ENCODE measurements around the gene ADAM30.

The ADAM30 gene

GRCh38 chr1:119896303-119896702 lies at the start of gene ADAM30:
Gene ADAM30, minus strand, starts transcription at chr1:119896515. Its CDS starts 179 bp downstream, at chr1:119896336.
- no peak for DNase-seq (ENCODE audit: low spot score)

- DNase-seq (ENCODE audit: low spot score): no peak
Observed at GRCh38 chr1:119943216-119943615, 46.9 kb upstream of the ADAM30 start.

GRCh38 chr1:119941392-119941791 lies 45.1 kb upstream of the ADAM30 start:
- no peak for DNase-seq (ENCODE audit: low spot score)

GRCh38 chr1:119940697-119941096 lies 44.4 kb upstream of the ADAM30 start:
- no peak for DNase-seq (ENCODE audit: low spot score)

- DNase-seq (ENCODE audit: low spot score): no peak
Observed at GRCh38 chr1:119937198-119937597, 40.9 kb upstream of the ADAM30 start.

- DNase-seq (ENCODE audit: low spot score): no peak
Observed at GRCh38 chr1:119935915-119936314, 39.6 kb upstream of the ADAM30 start.

- DNase-seq (ENCODE audit: low spot score): no peak
Observed at GRCh38 chr1:119935373-119935772, 39.1 kb upstream of the ADAM30 start.

- no peak for DNase-seq (ENCODE audit: low spot score)
Observed at GRCh38 chr1:119933397-119933796, 37.1 kb upstream of the ADAM30 start.

- DNase-seq (ENCODE audit: low spot score): no peak
Observed at GRCh38 chr1:119929643-119930315, 33.5 kb upstream of the ADAM30 start.

GRCh38 chr1:119926553-119926952 lies 30.2 kb upstream of the ADAM30 start:
- DNase-seq (ENCODE audit: low spot score): no peak

GRCh38 chr1:119924948-119925898 lies 28.9 kb upstream of the ADAM30 start:
- no peak for DNase-seq (ENCODE audit: low spot score)

GRCh38 chr1:119920104-119920968 lies 24.0 kb upstream of the ADAM30 start:
- DNase-seq (ENCODE audit: low spot score): no peak

- no peak for DNase-seq (ENCODE audit: low spot score)
Observed at GRCh38 chr1:119919241-119919640, 22.9 kb upstream of the ADAM30 start.

- DNase-seq (ENCODE audit: low spot score): no peak
Observed at GRCh38 chr1:119918301-119918700, 22.0 kb upstream of the ADAM30 start.

- no peak for DNase-seq (ENCODE audit: low spot score)
Observed at GRCh38 chr1:119917304-119918055, 21.2 kb upstream of the ADAM30 start.

- DNase-seq (ENCODE audit: low spot score): no peak
Observed at GRCh38 chr1:119915517-119915916, 19.2 kb upstream of the ADAM30 start.

- no peak for DNase-seq (ENCODE audit: low spot score)
Observed at GRCh38 chr1:119914071-119914470, 17.8 kb upstream of the ADAM30 start.

GRCh38 chr1:119912963-119913362 lies 16.6 kb upstream of the ADAM30 start:
- DNase-seq (ENCODE audit: low spot score): no peak

GRCh38 chr1:119911775-119912174 lies 15.5 kb upstream of the ADAM30 start:
- no peak for DNase-seq (ENCODE audit: low spot score)

- DNase-seq (ENCODE audit: low spot score): no peak
Observed at GRCh38 chr1:119910618-119911017, 14.3 kb upstream of the ADAM30 start.

- no peak for DNase-seq (ENCODE audit: low spot score)
Observed at GRCh38 chr1:119909890-119910596, 13.7 kb upstream of the ADAM30 start.
